GM06990 (cell line): Measurements from ENCODE around the gene GLTPD2.

Source experiments
- DNase-seq: peaks from one replicate; pipeline ENCODE4 v3.0.0-alpha.2; 2011; ENCODE audit not compliant: insufficient read length; ENCODE audit errors: extremely low read depth
- H3K27me3 ChIP-seq: replicated peaks from 2 replicates; pipeline ENCODE4 v1.6.0; 2011; ENCODE audit warnings: low read length; ENCODE audit not compliant: control insufficient read depth, insufficient read depth
- H3K36me3 ChIP-seq: 2 replicates; pipeline ENCODE4 v1.5.1; 2011; ENCODE audit warnings: low read length; ENCODE audit not compliant: control insufficient read depth, insufficient read depth
- H3K4me3 ChIP-seq: replicated peaks from 2 replicates; pipeline ENCODE4 v1.5.1; 2011; ENCODE audit warnings: low read depth, mild to moderate bottlenecking, control low read depth, low read length
- TF ChIP-seq, protein P1 (sequence below): IDR thresholded peaks from 2 replicates; pipeline ENCODE4 v1.5.1; 2011; ENCODE audit warnings: low read length, control low read depth, mild to moderate bottlenecking, inconsistent platforms; ENCODE audit not compliant: insufficient read depth, poor library complexity, severe bottlenecking

The GLTPD2 gene

DNA sequence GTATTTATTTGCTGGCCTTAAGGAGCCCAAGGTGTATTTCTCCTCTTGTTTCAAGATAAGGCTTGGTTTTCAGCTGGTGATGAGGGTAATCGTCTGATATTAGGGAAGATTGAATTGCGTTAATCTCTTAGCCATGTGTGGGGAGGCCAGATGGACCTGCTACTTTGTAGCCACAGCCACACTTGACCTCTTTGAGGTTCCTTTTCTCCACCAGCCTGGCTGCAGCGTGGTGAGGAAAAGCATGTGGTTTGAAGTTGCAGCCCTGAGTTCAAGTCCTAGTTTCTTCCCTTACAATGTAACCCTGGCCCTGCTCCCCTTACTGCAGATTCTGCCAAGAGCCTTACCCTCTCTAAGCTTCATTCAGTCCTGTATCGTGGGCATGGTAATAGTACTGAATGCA is 47.5 kb downstream of the GLTPD2 start:
- TF ChIP-seq, protein P1, sequence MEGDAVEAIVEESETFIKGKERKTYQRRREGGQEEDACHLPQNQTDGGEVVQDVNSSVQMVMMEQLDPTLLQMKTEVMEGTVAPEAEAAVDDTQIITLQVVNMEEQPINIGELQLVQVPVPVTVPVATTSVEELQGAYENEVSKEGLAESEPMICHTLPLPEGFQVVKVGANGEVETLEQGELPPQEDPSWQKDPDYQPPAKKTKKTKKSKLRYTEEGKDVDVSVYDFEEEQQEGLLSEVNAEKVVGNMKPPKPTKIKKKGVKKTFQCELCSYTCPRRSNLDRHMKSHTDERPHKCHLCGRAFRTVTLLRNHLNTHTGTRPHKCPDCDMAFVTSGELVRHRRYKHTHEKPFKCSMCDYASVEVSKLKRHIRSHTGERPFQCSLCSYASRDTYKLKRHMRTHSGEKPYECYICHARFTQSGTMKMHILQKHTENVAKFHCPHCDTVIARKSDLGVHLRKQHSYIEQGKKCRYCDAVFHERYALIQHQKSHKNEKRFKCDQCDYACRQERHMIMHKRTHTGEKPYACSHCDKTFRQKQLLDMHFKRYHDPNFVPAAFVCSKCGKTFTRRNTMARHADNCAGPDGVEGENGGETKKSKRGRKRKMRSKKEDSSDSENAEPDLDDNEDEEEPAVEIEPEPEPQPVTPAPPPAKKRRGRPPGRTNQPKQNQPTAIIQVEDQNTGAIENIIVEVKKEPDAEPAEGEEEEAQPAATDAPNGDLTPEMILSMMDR, result no peak
- DNase-seq, result no peak

DNA sequence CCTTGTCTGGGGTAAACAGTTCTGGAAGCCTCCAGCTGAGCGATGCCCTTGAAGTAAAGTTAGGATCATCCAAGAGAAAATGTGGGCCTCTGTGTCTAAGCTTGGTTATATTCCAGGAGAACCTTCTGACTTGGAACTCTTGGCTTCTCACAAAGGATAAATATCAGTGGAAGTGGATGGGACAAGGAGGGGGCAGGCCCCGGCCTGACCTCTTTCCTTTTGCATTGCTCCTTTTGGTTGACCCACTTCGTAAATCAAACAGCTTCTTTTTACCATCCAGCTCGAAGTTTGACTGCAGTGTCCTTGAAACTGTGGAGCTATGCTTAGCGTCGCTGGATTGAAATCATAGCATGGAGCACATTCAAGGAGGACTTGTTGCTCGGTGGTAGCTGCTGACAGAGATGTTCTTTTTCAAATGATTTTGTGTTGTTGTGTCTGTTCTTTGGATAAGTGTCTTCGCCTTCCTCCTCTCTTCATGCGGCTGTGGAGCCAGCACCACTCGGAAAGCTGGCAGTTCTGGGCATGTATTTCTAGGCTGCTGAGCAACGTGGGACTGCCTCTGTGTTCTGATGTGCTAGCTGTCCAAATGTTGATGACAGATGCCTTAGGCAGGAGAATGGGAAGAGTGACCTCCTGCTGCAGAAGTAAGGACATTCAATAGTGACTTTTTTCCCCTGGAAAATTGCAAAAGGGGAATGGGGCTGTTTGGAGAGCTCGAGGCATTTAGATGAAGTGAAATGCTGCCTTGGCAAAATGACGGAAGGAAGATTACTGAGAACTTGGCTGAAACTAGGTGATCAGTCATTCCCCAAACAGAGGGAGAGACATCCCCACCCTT is 48.9 kb downstream of the GLTPD2 start:
- TF ChIP-seq, protein P1, result no peak
- no peak for DNase-seq
- H3K36me3 ChIP-seq, result peaks cover 9% of the 10 kb centered on the region
- H3K4me3 ChIP-seq, result no peak overlapping the region
- no peaks in the 10 kb centered on the region for H3K27me3 ChIP-seq

More for the DNA sequence above, 47.5 kb downstream of the GLTPD2 start:
- no peaks in the 10 kb centered on the region for H3K27me3 ChIP-seq
- H3K4me3 ChIP-seq, result no peak overlapping the region
- H3K36me3 ChIP-seq, result peaks cover 9% of the 10 kb centered on the region

- peaks cover 9% of the 10 kb centered on the region for H3K36me3 ChIP-seq
- TF ChIP-seq, protein P1, result no peak
- no peaks in the 10 kb centered on the region for H3K27me3 ChIP-seq
- no peak for DNase-seq
- no peak overlapping the region for H3K4me3 ChIP-seq
Measured at GRCh38 chr17:4838309-4838785, 49.6 kb downstream of the GLTPD2 start.

GRCh38 chr17:4839221-4839620 is 50.5 kb downstream of the GLTPD2 start:
- TF ChIP-seq, protein P1, result no peak
- no peaks in the 10 kb centered on the region for H3K27me3 ChIP-seq
- H3K4me3 ChIP-seq, result no peak overlapping the region
- peaks cover 9% of the 10 kb centered on the region for H3K36me3 ChIP-seq
- no peak for DNase-seq
